Right forelimb (tissue), 1 donor: Measurements from ENCODE around the gene ARL4C.

Experiments
- DNase-seq: peaks from one replicate; pipeline ENCODE4 v3.0.0-alpha.2; 2018

ARL4C gene

DNA sequence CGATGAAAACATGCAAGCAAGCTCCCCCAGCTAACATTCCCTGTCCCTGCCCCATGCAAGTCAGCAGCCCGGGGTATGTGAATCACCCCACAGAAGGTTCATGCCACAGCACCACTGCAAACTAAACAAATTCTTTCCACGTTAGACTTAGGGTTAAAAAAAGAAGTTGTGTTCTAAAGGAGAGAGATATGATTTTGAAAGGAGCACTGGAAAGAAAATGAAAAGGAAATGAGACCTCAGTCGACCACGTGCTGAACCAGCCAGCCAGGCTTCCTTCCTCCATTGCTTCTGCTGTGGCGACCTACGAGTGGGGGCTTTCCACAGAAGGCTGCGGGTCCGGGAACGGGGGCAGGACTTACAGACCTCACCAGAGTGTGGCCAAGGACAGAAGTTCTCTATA, 52.0 kb downstream of the ARL4C start:
- no peak for DNase-seq

DNA sequence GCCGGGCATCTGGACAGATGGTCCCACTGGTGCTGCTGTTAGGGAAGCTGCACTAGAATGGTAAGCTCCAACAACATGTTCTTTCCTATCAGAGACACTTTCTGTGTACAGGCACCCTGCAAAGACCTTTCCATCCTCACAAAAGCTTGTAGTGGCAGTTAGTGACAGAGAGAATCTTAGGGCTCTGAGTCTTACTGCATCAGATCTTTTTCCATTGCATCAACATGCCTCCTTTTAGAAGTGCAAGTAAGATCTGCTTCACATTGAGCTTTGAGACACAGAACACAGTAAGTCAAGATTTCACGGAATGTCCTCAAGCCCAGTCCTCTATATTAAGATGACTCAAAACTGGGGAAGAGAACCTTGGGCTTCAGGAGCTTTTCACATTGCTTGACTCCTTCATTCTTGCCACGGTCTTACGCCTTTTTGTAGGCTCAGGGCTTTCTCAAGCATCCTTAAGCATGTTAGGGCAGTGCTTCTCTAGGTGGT, 52.6 kb downstream of the ARL4C start:
- no peak for DNase-seq
